K562 (cell line): ENCODE results near the gene ITGA3. TPM values are rescaled to one million over a fixed set of nuclear protein-coding genes. Genes with fewer than 3 reads are reported as not detected.
A peak's percentile ranks its signal among the peaks of the same experiment; 100 is the strongest.

Source experiments
- BRD4 ChIP-seq: fragments of 200-600 bp; sonication (generic); IDR thresholded peaks from 2 replicates; pipeline ENCODE4 v1.6.1; 2017; ENCODE audit warnings: inconsistent platforms
- BRD9 ChIP-seq: fragments of 450-650 bp; IDR thresholded peaks from 2 replicates; pipeline ENCODE4 v1.6.1; 2018; ENCODE audit warnings: low read depth; ENCODE audit not compliant: partially characterized antibody
- FOXA1 ChIP-seq: fragments of 450-650 bp; IDR thresholded peaks from 2 replicates; pipeline ENCODE4 v1.6.1; 2016; ENCODE audit warnings: mild to moderate bottlenecking, borderline replicate concordance
- HDAC8 ChIP-seq: fragments of 450-650 bp; IDR thresholded peaks from 2 replicates; pipeline ENCODE4 v1.6.1; 2016; ENCODE audit warnings: mild to moderate bottlenecking, missing genetic modification characterization, moderate library complexity, missing compliant biosample characterization
- IFI16 ChIP-seq: fragments of 250-450 bp; sonication (Bioruptor Pico); IDR thresholded peaks from 2 replicates; pipeline ENCODE4 v2.1.2; 2022; ENCODE audit warnings: mild to moderate bottlenecking, inconsistent platforms
- JUN ChIP-seq, 2 experiments: sonication (generic) in 1 of 2; formaldehyde crosslinking in 1 of 2; IDR thresholded peaks; 2 replicates each; pipeline versions ENCODE4 v1.6.1 to v1.8.0; 2012 to 2022; ENCODE audit warnings: borderline replicate concordance in 2 of 2, mild to moderate bottlenecking in 2 of 2, improper control_type of control experiment in 1 of 2, low read depth in 1 of 2, low read length in 1 of 2, missing genetic modification reagents in 1 of 2
- MXI1 ChIP-seq: IDR thresholded peaks from 2 replicates; pipeline ENCODE4 v1.6.1; 2011; ENCODE audit warnings: low read depth, mild to moderate bottlenecking, improper control_type of control experiment, low read length
- NR2C2 ChIP-seq, 2 experiments: fragments of 200-800 bp in 1 of 2; sonication (Bioruptor generic) in 1 of 2; sonication (generic) in 1 of 2; formaldehyde crosslinking in 1 of 2; IDR thresholded peaks; 2 replicates each; pipeline versions ENCODE4 v1.6.1 to v1.8.0; 2016 to 2022; ENCODE audit warnings: mild to moderate bottlenecking in 1 of 2, missing compliant biosample characterization in 1 of 2, missing genetic modification characterization in 1 of 2, missing genetic modification reagents in 1 of 2
- PCBP2 ChIP-seq: fragments of 200-400 bp; formaldehyde crosslinking; IDR thresholded peaks from 2 replicates; pipeline ENCODE4 v1.6.1; 2018; ENCODE audit warnings: low read length, low read depth, mild to moderate bottlenecking, moderate library complexity; ENCODE audit not compliant: poor library complexity, severe bottlenecking
- PHB2 ChIP-seq: fragments of 450-650 bp; IDR thresholded peaks from 2 replicates; pipeline ENCODE4 v1.6.1; 2017; ENCODE audit warnings: low read depth
- PRMT5 ChIP-seq: sonication (generic); formaldehyde crosslinking; IDR thresholded peaks from 2 replicates; pipeline ENCODE4 v1.5.0; 2020; ENCODE audit warnings: missing genetic modification reagents
- PRPF4 ChIP-seq: fragments of 200-400 bp; formaldehyde crosslinking; IDR thresholded peaks from one replicate; pipeline ENCODE4 v1.6.1; 2017; ENCODE audit warnings: low read length, low read depth, mild to moderate bottlenecking; ENCODE audit not compliant: insufficient read depth, poor library complexity, severe bottlenecking
- RFX5 ChIP-seq: IDR thresholded peaks from 2 replicates; pipeline ENCODE4 v1.6.1; 2011; ENCODE audit warnings: low read depth, mild to moderate bottlenecking, improper control_type of control experiment, low read length
- SP1 ChIP-seq: sonication (generic); formaldehyde crosslinking; IDR thresholded peaks from 2 replicates; pipeline ENCODE4 v1.8.1; 2022; ENCODE audit warnings: mild to moderate bottlenecking, missing genetic modification reagents
- SRSF1 ChIP-seq: fragments of 200-400 bp; formaldehyde crosslinking; IDR thresholded peaks from 2 replicates; pipeline ENCODE4 v1.6.1; 2017; ENCODE audit warnings: mild to moderate bottlenecking, low read depth, low read length, moderate library complexity
- SRSF7 ChIP-seq: fragments of 200-400 bp; formaldehyde crosslinking; optimal IDR thresholded peaks from 2 replicates; pipeline ENCODE3; 2017; ENCODE audit warnings: mild to moderate bottlenecking, low read depth, low read length
- TOE1 ChIP-seq, 2 experiments: fragments of 450-650 bp in 1 of 2; sonication (generic) in 1 of 2; formaldehyde crosslinking in 1 of 2; IDR thresholded peaks; 2 replicates each; pipeline versions ENCODE4 v1.7.1 to v1.8.0; 2016 to 2022; ENCODE audit warnings: borderline replicate concordance in 2 of 2, mild to moderate bottlenecking in 2 of 2, antibody characterized with exemption in 1 of 2, inconsistent platforms in 1 of 2, low read depth in 1 of 2, missing genetic modification reagents in 1 of 2, moderate library complexity in 1 of 2
- TSC22D4 ChIP-seq: fragments of 450-650 bp; IDR thresholded peaks from 2 replicates; pipeline ENCODE4 v1.6.1; 2016; ENCODE audit warnings: missing genetic modification characterization, missing biosample characterization, control low read depth
- ZBTB8A ChIP-seq: fragments of 450-650 bp; IDR thresholded peaks from 2 replicates; pipeline ENCODE4 v1.6.1; 2018; ENCODE audit warnings: mild to moderate bottlenecking, moderate library complexity; ENCODE audit not compliant: partially characterized antibody
- ZNF24 ChIP-seq: fragments of 450-650 bp; IDR thresholded peaks from 2 replicates; pipeline ENCODE4 v1.6.1; 2016
- ZNF780A ChIP-seq: fragments of 250-450 bp; sonication (Bioruptor Pico); IDR thresholded peaks from 2 replicates; pipeline ENCODE4 v1.5.0; 2021; ENCODE audit warnings: mild to moderate bottlenecking
- polyA plus RNA-seq, 8 experiments: library from polyadenylated mRNA; depleted of rRNA in 4 of 8; stranded (reverse) in 5 of 8; unstranded in 3 of 8; fragments of >200 nt; fragmentation: Nextera tagmentation in 2 of 8; fragmentation: Illumina TruSeq in 1 of 8; extraction: Ambion mirVana in 2 of 8; extraction: Trizol in 1 of 8; gene quantifications; 2 replicates each; pipeline versions ENCODE4 v1.2.1 to v1.2.3, GENCODE V29; 2011 to 2014; ENCODE audit warnings: inconsistent platforms in 1 of 8, missing spikeins in 1 of 8
- total RNA-seq, 7 experiments: library from RNA; depleted of rRNA in 6 of 7; stranded (reverse); fragments of >200 nt in 6 of 7; fragmentation: Illumina TruSeq in 2 of 7; extraction: Trizol in 2 of 7; gene quantifications; 2 replicates each; pipeline versions ENCODE4 v1.2.1 to v1.2.3, GENCODE V29; 2011 to 2021; ENCODE audit warnings: low replicate concordance in 1 of 7
- TF ChIP-seq, protein P1 (sequence below): fragments of 450-650 bp; IDR thresholded peaks from 2 replicates; pipeline ENCODE4 v1.6.1; 2016; ENCODE audit warnings: borderline replicate concordance
- TF ChIP-seq, protein P2 (sequence below), 2 experiments: IDR thresholded peaks; 2 replicates each; pipeline ENCODE4 v1.6.1; 2012; ENCODE audit warnings: improper control_type of control experiment in 2 of 2, low read depth in 2 of 2, low read length in 2 of 2, borderline replicate concordance in 1 of 2

Gene ITGA3
- total and polyA plus RNA-seq, 9 of the 15 experiments (the other 6 are each of a cell fraction or from before 2014, with no cell fraction given) = 0.03 to 0.75 (median 0.14) TPM; not detected in 2

DNA sequence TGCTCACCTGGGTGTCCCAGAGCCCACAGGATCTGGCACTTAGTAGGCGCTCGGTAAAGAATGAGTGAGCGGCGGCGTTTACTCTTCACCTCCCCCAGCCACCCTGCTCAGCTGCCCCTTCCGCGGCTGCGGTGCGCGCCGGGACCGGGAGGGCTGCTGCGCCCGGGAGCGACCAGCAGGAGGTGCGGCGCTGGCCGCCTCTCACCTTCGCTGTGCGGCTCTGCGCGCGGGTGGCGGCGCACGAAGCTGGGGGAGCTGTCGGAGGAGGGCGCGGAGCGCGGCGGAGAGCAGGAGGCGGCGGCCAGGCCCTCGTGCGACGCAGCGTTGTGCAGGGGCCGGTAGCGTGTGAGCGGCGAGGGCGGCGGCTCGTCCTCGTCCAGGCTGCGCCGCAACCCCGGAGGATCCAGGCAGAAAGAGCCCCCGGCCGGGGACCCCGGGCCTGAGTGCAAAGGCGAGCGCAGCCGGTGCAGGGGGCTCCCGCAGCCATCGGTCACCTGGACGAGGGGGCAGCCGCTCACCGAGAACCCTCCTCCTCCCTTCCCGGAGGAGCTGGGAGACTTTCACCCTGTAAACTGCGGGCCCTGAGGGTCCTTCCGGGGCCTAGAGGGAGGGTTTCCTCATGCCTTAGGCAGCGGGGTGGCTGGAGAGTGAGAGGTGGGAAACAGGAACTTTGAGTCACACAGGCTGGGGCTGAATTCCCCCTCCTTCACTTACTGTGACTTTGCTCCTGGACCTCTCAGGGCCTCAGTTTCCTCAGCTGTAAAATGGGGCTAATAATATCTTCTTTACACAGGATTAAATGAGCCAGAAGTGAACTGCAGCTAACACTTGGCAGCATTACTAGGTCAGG lies 61.5 kb downstream of the ITGA3 start (continued):
- TF ChIP-seq, protein P1, sequence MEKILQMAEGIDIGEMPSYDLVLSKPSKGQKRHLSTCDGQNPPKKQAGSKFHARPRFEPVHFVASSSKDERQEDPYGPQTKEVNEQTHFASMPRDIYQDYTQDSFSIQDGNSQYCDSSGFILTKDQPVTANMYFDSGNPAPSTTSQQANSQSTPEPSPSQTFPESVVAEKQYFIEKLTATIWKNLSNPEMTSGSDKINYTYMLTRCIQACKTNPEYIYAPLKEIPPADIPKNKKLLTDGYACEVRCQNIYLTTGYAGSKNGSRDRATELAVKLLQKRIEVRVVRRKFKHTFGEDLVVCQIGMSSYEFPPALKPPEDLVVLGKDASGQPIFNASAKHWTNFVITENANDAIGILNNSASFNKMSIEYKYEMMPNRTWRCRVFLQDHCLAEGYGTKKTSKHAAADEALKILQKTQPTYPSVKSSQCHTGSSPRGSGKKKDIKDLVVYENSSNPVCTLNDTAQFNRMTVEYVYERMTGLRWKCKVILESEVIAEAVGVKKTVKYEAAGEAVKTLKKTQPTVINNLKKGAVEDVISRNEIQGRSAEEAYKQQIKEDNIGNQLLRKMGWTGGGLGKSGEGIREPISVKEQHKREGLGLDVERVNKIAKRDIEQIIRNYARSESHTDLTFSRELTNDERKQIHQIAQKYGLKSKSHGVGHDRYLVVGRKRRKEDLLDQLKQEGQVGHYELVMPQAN = no peak
- TF ChIP-seq BRD4 = no peak
- TF ChIP-seq PRMT5 (CRISPR knock-in tag) = no peak
- TF ChIP-seq, protein P2, sequence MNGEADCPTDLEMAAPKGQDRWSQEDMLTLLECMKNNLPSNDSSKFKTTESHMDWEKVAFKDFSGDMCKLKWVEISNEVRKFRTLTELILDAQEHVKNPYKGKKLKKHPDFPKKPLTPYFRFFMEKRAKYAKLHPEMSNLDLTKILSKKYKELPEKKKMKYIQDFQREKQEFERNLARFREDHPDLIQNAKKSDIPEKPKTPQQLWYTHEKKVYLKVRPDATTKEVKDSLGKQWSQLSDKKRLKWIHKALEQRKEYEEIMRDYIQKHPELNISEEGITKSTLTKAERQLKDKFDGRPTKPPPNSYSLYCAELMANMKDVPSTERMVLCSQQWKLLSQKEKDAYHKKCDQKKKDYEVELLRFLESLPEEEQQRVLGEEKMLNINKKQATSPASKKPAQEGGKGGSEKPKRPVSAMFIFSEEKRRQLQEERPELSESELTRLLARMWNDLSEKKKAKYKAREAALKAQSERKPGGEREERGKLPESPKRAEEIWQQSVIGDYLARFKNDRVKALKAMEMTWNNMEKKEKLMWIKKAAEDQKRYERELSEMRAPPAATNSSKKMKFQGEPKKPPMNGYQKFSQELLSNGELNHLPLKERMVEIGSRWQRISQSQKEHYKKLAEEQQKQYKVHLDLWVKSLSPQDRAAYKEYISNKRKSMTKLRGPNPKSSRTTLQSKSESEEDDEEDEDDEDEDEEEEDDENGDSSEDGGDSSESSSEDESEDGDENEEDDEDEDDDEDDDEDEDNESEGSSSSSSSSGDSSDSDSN (IDR thresholded peaks at IDR 0.05; ENCODE audit: borderline replicate concordance in 1 of 2, low read depth in 2 of 2, low read length in 2 of 2) = peak; percentile 96 to 99; a peak in 3 of 4 replicates
- no peak for TF ChIP-seq FOXA1
- peak; percentile 28; the same call in 1 of the 2 replicates for TF ChIP-seq SP1 (CRISPR knock-in tag)
- TF ChIP-seq HDAC8 (tag) = no peak
- TF ChIP-seq NR2C2 (CRISPR knock-in tag; IDR thresholded peaks at IDR 0.05) = no peak
- no peak for TF ChIP-seq NR2C2 (tag; IDR thresholded peaks at IDR 0.05)
- no peak for TF ChIP-seq TOE1 (IDR thresholded peaks at IDR 0.05; ENCODE audit: borderline replicate concordance)
- no peak for TF ChIP-seq TOE1 (CRISPR knock-in tag; IDR thresholded peaks at IDR 0.05; ENCODE audit: borderline replicate concordance, low read depth)
- no peak for TF ChIP-seq PRPF4
- TF ChIP-seq ZNF780A (CRISPR knock-in tag) = no peak
- no peak for TF ChIP-seq BRD9
- no peak for TF ChIP-seq PHB2
- no peak for TF ChIP-seq IFI16 (CRISPR knock-in tag)
- TF ChIP-seq MXI1 = no peak
- TF ChIP-seq JUN (IDR thresholded peaks at IDR 0.05; ENCODE audit: borderline replicate concordance, low read depth, low read length) = no peak
- TF ChIP-seq JUN (CRISPR knock-in tag; IDR thresholded peaks at IDR 0.05; ENCODE audit: borderline replicate concordance) = no peak
- no peak for TF ChIP-seq ZBTB8A
- no peak for TF ChIP-seq TSC22D4 (tag)
- TF ChIP-seq RFX5 = no peak
- TF ChIP-seq SRSF1 = no peak
- TF ChIP-seq PCBP2 = no peak
- TF ChIP-seq SRSF7 = no peak
- TF ChIP-seq ZNF24 = no peak
